GM23338 (cell line): ENCODE results near the gene AZIN2. TPM values are rescaled to one million over a fixed set of nuclear protein-coding genes. Genes with fewer than 3 reads are reported as not detected.
"Not testable (repeated sequence)": the region's sequence is repeated elsewhere in the genome, so short reads cannot be mapped to it uniquely, and the experiment has no call there.

Experiments
- ATAC-seq: fragments of 200-7000 bp; cut with Tn5 transposase; 3 replicates; pipeline ENCODE4 v1.9.1; 2020
- DNase-seq: peaks from one replicate; pipeline ENCODE4 v3.0.0-alpha.2; 2015; ENCODE audit warnings: low spot score
- H2AFZ ChIP-seq: fragments of 200-600 bp; sonication (generic); 2 replicates; pipeline ENCODE4 v1.8.0; 2016; ENCODE audit warnings: antibody characterized with exemption, mild to moderate bottlenecking, moderate library complexity
- H3F3A ChIP-seq: fragments of 200-600 bp; sonication (generic); replicated peaks from 2 replicates; pipeline ENCODE4 v1.8.0; 2017; ENCODE audit warnings: antibody characterized with exemption, mixed run types, low read depth
- H3K27ac ChIP-seq: fragments of 200-600 bp; sonication (generic); 2 replicates; pipeline ENCODE4 v1.6.1; 2016; ENCODE audit warnings: low read depth
- H3K27me3 ChIP-seq: fragments of 200-600 bp; sonication (generic); 2 replicates; pipeline ENCODE4 v1.8.0; 2016; ENCODE audit warnings: mild to moderate bottlenecking, mixed run types, moderate library complexity; ENCODE audit not compliant: insufficient read depth
- H3K36me3 ChIP-seq: fragments of 200-600 bp; sonication (generic); 2 replicates; pipeline ENCODE4 v1.8.0; 2016; ENCODE audit warnings: mild to moderate bottlenecking; ENCODE audit not compliant: insufficient read depth
- H3K4me1 ChIP-seq: fragments of 200-600 bp; sonication (generic); 2 replicates; pipeline ENCODE4 v1.8.0; 2016; ENCODE audit warnings: mild to moderate bottlenecking, moderate library complexity; ENCODE audit not compliant: insufficient read depth
- H3K4me2 ChIP-seq: fragments of 200-600 bp; sonication (generic); 2 replicates; pipeline ENCODE4 v1.7.1; 2017; ENCODE audit warnings: mixed run types
- H3K4me3 ChIP-seq: fragments of 200-600 bp; sonication (generic); 2 replicates; pipeline ENCODE4 v1.6.1; 2016; ENCODE audit warnings: mixed run types
- H3K79me2 ChIP-seq: fragments of 200-600 bp; sonication (generic); replicated peaks from 2 replicates; pipeline ENCODE4 v1.8.0; 2017; ENCODE audit warnings: mild to moderate bottlenecking; ENCODE audit not compliant: insufficient read depth
- H3K9me2 ChIP-seq: fragments of 200-600 bp; sonication (generic); 2 replicates; pipeline ENCODE4 v1.8.0; 2017; ENCODE audit not compliant: insufficient read depth
- H4K20me1 ChIP-seq: fragments of 200-600 bp; sonication (generic); replicated peaks from 2 replicates; pipeline ENCODE4 v1.8.0; 2017; ENCODE audit warnings: mild to moderate bottlenecking; ENCODE audit not compliant: insufficient read depth
- H3K27ac Mint-ChIP-seq: 2 replicates; pipeline ENCODE4 v1.8.0; 2020; ENCODE audit warnings: inconsistent platforms, mild to moderate bottlenecking, moderate library complexity, mixed read lengths
- H3K27me3 Mint-ChIP-seq: 3 replicates; pipeline ENCODE4 v1.8.0; 2022; ENCODE audit warnings: low read depth, mild to moderate bottlenecking, moderate library complexity, mixed read lengths, inconsistent platforms; ENCODE audit not compliant: insufficient read depth, poor library complexity
- H3K36me3 Mint-ChIP-seq: 3 replicates; pipeline ENCODE4 v1.8.0; 2021; ENCODE audit warnings: low read depth, mild to moderate bottlenecking, inconsistent platforms, moderate library complexity, mixed read lengths
- H3K4me1 Mint-ChIP-seq: 3 replicates; pipeline ENCODE4 v1.8.0; 2020; ENCODE audit warnings: mild to moderate bottlenecking, inconsistent platforms, mixed read lengths
- H3K4me3 Mint-ChIP-seq: 3 replicates; pipeline ENCODE4 v1.8.0; 2021; ENCODE audit warnings: moderate library complexity, mild to moderate bottlenecking, inconsistent platforms, mixed read lengths
- H3K9me3 Mint-ChIP-seq: 3 replicates; pipeline ENCODE4 v1.8.0; 2020; ENCODE audit warnings: moderate library complexity, mild to moderate bottlenecking, inconsistent platforms, mixed read lengths
- CTCF ChIP-seq, 2 experiments: fragments of 200-600 bp in 1 of 2; sonication (generic) in 1 of 2; conservative IDR thresholded peaks; 2 replicates each; pipeline versions ENCODE4 v1.5.1 to v1.6.1; 2016 to 2017; ENCODE audit warnings: antibody characterized with exemption in 2 of 2, low read depth in 2 of 2, mild to moderate bottlenecking in 2 of 2, moderate library complexity in 1 of 2
- EZH2phosphoT487 ChIP-seq: fragments of 200-600 bp; sonication (generic); IDR thresholded peaks from one replicate; pipeline ENCODE4 v1.8.1; 2018; ENCODE audit warnings: antibody characterized with exemption; ENCODE audit not compliant: unreplicated experiment
- POLR2AphosphoS5 ChIP-seq: IDR thresholded peaks from 2 replicates; pipeline ENCODE4 v1.6.1; 2016; ENCODE audit warnings: antibody characterized with exemption, low read depth
- REST ChIP-seq: IDR thresholded peaks from one replicate; pipeline ENCODE4 v1.6.1; 2018; ENCODE audit warnings: antibody characterized with exemption; ENCODE audit not compliant: unreplicated experiment
- ZNF331 ChIP-seq: fragments of 250-450 bp; sonication (Bioruptor Pico); IDR thresholded peaks from 2 replicates; pipeline ENCODE4 v1.5.0; 2020; ENCODE audit warnings: low read depth, mild to moderate bottlenecking, moderate library complexity
- polyA plus RNA-seq: library from polyadenylated mRNA; unstranded; fragments of >200 nt; fragmentation: Nextera tagmentation; extraction: Ambion mirVana; gene quantifications from 2 replicates; pipeline ENCODE4 v1.2.1, GENCODE V29; 2016
- total RNA-seq: library from RNA; depleted of rRNA; stranded (reverse); fragments of >200 nt; shearing (Covaris generic); gene quantifications from 2 replicates; pipeline ENCODE4 v1.2.3, GENCODE V29; 2014

Gene AZIN2
- total and polyA plus RNA-seq, 2 experiments from 2014 or later = 0.37 to 1.2 TPM

GRCh38 chr1:33099290-33100118 is 18.6 kb downstream of the AZIN2 start:
- H3K9me3 Mint-ChIP-seq = no peaks in the 10 kb centered on the region
- Histone ChIP-seq H3K27ac (no peak overlapping the region), H3K4me2 (0 out of 2 replicates have a peak overlapping the region, but pooled peaks have one; percentile 12)

GRCh38 chr1:33100119-33100415 is 19.1 kb downstream of the AZIN2 start:
- not testable (repeated sequence) for ATAC-seq, H4K20me1 ChIP-seq, H3F3A ChIP-seq, H3K9me2 ChIP-seq, H3K4me1 Mint-ChIP-seq, DNase-seq, H3K27ac ChIP-seq, H3K4me1 ChIP-seq, H3K27me3 ChIP-seq, H3K79me2 ChIP-seq, H3K36me3 Mint-ChIP-seq, H3K27ac Mint-ChIP-seq, H3K4me3 ChIP-seq, H3K4me3 Mint-ChIP-seq, H3K9me3 Mint-ChIP-seq, H3K36me3 ChIP-seq
- H3K27me3 Mint-ChIP-seq = peaks cover 11% of the 10 kb centered on the region
- Histone ChIP-seq H3K4me2 (0 out of 2 replicates have a peak overlapping the region, but pooled peaks have one; percentile 12), H2AFZ (0 out of 2 replicates have a peak overlapping the region, but pooled peaks have one; percentile 57)

More at GRCh38 chr1:33099290-33100118, 18.6 kb downstream of the AZIN2 start:
- Mint-ChIP-seq H3K36me3 (no peaks in the 10 kb centered on the region), H3K27ac (no peak overlapping the region), H3K27me3 (peaks cover 13% of the 10 kb centered on the region), H3K4me3 (no peak overlapping the region), H3K4me1 (peaks cover 8% of the 10 kb centered on the region)
- Histone ChIP-seq H2AFZ (peak overlapping the region; percentile 57; the same call in 1 of the 2 replicates), H3K36me3 (no peaks in the 10 kb centered on the region), H4K20me1 (no peaks in the 10 kb centered on the region), H3K9me2 (no peaks in the 10 kb centered on the region), H3K79me2 (no peaks in the 10 kb centered on the region), H3F3A (no peaks in the 10 kb centered on the region), H3K4me3 (no peak overlapping the region), H3K4me1 (0 out of 2 replicates have a peak, but pooled peaks cover 3% of the 10 kb centered on the region), H3K27me3 (0 out of 2 replicates have a peak, but pooled peaks cover 8% of the 10 kb centered on the region)
- DNase-seq (peak; percentile 61), ATAC-seq (peak; percentile 80)
- TF ChIP-seq ZNF331 (CRISPR knock-in tag) = no peak
- TF ChIP-seq REST = no peak
- TF ChIP-seq EZH2phosphoT487 = no peak
- no peak for TF ChIP-seq CTCF (conservative IDR thresholded peaks at IDR 0.05; ENCODE audit: low read depth in 2 of 2)
- TF ChIP-seq POLR2AphosphoS5 = no peak
